ENCODE measurements around the gene C16orf95.
"Not testable (repeated sequence)": the region's sequence is repeated elsewhere in the genome, so short reads cannot be mapped to it uniquely, and the experiment has no call there.

Gene C16orf95

GRCh38 chr16:87316923-87317749, at the start of gene C16orf95:
Gene C16orf95 (minus strand): TSS chr16:87317392. CDS start chr16:87317242, 150 bp downstream.
- in situ Hi-C loops (cut with MboI; ENCODE audit: low sequenced_read_pairs): no loop called here

- in situ Hi-C loops (cut with MboI; ENCODE audit: low sequenced_read_pairs): no loop called here
These were observed 49.7 kb upstream of the C16orf95 start for GRCh38 chr16:87366930-87367329.

- in situ Hi-C loops (cut with MboI; ENCODE audit: low sequenced_read_pairs): no loop called here
These were observed 49.1 kb upstream of the C16orf95 start for GRCh38 chr16:87366288-87366687.

GRCh38 chr16:87365021-87365713, 48.0 kb upstream of the C16orf95 start:
- in situ Hi-C loops (cut with MboI; ENCODE audit: low sequenced_read_pairs): no loop called here

- in situ Hi-C loops (cut with MboI; ENCODE audit: low sequenced_read_pairs): no loop called here
These were observed 46.7 kb upstream of the C16orf95 start for GRCh38 chr16:87363771-87364455.

GRCh38 chr16:87362828-87363559, 45.8 kb upstream of the C16orf95 start:
- in situ Hi-C loops (cut with MboI; ENCODE audit: low sequenced_read_pairs): not testable (repeated sequence)

GRCh38 chr16:87361916-87362619, 44.9 kb upstream of the C16orf95 start:
- in situ Hi-C loops (cut with MboI; ENCODE audit: low sequenced_read_pairs): no loop called here

GRCh38 chr16:87360862-87361610, 43.8 kb upstream of the C16orf95 start:
- in situ Hi-C loops (cut with MboI; ENCODE audit: low sequenced_read_pairs): no loop called here

- in situ Hi-C loops (cut with MboI; ENCODE audit: low sequenced_read_pairs): no loop called here
These were observed 41.9 kb upstream of the C16orf95 start for GRCh38 chr16:87359121-87359520.

- in situ Hi-C loops (cut with MboI; ENCODE audit: low sequenced_read_pairs): no loop called here
These were observed 41.5 kb upstream of the C16orf95 start for GRCh38 chr16:87358696-87359095.

- in situ Hi-C loops (cut with MboI; ENCODE audit: low sequenced_read_pairs): no loop called here
These were observed 41.1 kb upstream of the C16orf95 start for GRCh38 chr16:87358250-87358649.

- in situ Hi-C loops (cut with MboI; ENCODE audit: low sequenced_read_pairs): no loop called here
These were observed 39.3 kb upstream of the C16orf95 start for GRCh38 chr16:87356491-87356853.

GRCh38 chr16:87353613-87354012, 36.4 kb upstream of the C16orf95 start:
- in situ Hi-C loops (cut with MboI; ENCODE audit: low sequenced_read_pairs): no loop called here

- in situ Hi-C loops (cut with MboI; ENCODE audit: low sequenced_read_pairs): no loop called here
These were observed 35.6 kb upstream of the C16orf95 start for GRCh38 chr16:87352818-87353217.

- in situ Hi-C loops (cut with MboI; ENCODE audit: low sequenced_read_pairs): no loop called here
These were observed 34.1 kb upstream of the C16orf95 start for GRCh38 chr16:87351320-87351698.

GRCh38 chr16:87350681-87351319, 33.6 kb upstream of the C16orf95 start:
- in situ Hi-C loops (cut with MboI; ENCODE audit: low sequenced_read_pairs): no loop called here

GRCh38 chr16:87350031-87350430, 32.8 kb upstream of the C16orf95 start:
- in situ Hi-C loops (cut with MboI; ENCODE audit: low sequenced_read_pairs): no loop called here

- in situ Hi-C loops (cut with MboI; ENCODE audit: low sequenced_read_pairs): no loop called here
These were observed 31.5 kb upstream of the C16orf95 start for GRCh38 chr16:87348616-87349157.
